NOMO-1 treated with DMSO at 0.1 percent for 48 hours (cell line): ENCODE results near the gene ANO7.

Experiments
- DNase-seq: peaks from one replicate; lab custom pipeline; 2025; ENCODE audit not compliant: unreplicated experiment; lab: John Stamatoyannopoulos, UW

The ANO7 gene

DNA sequence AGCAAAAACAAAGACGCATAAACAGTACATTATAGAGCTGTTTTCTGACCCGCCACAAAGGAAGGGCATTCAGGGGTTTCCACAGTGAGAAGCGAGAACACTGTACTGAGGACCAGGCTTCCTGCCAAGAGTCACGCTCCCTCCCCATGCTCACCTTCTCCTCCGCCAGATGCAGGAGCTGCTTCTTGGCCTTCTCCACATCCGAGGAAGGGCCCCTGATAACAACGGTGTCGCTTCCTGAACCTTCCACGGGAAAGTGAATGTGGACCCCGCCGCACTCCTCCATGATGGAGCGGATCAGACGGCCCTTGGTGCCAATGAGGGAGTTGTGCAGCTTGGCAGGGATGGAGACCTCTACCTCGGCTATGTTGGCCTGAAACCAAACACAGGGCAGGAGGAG lies 53.8 kb downstream of the ANO7 start:
- DNase-seq, result no peak

DNA sequence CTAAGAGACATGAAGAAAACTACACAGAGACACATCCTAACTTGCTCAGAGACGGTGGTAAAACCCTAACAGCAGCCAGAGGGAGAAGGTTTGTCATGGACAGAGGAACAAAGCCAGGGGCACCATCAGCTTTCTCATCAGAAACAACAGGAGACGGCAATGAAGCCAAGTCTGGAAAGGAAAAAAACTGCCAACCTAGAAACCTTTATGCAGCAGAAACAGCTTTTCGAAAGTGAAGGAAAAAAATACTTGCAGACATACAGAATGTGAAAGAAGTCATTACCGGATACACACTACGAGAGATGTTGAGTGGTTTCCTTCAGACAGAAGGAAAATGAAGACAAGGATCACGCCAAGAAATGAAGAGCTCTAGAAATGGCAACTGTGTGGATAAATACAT lies 55.9 kb downstream of the ANO7 start:
- DNase-seq, result no peak

DNA sequence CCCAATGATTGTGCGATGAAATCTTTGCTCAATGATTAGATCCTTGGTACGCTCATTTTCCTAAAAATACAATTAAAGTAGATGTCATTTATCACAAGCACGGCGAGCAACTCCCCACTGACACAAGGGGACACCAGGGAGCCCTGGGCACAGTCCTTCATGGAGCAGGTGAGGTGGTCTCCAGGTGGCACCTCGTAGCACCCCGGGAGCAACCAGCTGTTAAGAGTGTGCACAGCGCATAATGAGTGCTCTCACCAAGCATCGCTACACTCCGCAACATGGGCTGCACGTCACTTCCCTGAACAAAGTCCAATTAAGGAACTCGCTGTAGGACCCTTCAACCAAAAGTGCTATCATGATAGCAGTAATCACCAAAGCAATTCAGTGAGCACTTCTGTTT lies 59.8 kb downstream of the ANO7 start:
- no peak for DNase-seq

DNA sequence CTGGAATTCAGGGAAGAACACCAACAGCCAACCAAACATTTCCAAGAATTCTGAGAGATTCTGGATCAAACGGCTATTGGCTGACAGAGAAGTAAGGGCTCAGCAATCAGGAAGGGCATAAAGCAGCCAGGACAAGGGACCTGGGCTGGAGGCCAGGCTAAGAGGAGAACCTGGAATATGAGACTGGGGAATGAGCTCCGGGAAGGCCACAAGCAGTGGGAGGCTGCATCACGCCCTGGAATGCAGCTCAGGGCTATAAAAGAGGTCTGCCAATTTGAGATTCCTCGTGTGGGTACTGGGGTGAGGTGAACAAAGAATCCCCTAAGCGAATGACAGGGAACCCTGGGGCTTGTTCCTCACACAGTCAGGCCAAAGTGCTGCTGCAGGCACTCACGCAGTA lies 60.4 kb downstream of the ANO7 start:
- DNase-seq, result no peak

DNA sequence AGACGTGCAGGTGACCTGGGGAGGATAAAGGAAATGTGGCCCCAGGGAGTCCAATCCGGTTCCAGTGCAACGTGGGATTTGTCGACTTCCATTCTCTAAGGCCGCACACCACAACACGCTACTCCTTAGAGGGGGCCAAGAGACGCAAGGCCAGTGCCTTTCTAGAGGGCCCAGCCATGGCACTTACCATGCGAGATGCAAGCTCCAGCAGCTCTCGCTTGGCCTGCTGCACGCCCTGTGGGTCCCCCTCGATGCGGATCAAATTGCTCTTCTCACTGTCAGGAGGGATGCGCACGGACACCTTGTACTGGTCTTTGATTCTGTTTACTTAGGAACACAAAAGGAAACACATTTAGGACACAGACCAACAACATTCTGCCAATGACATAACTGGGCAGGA lies 61.2 kb downstream of the ANO7 start:
- DNase-seq, result no peak

DNA sequence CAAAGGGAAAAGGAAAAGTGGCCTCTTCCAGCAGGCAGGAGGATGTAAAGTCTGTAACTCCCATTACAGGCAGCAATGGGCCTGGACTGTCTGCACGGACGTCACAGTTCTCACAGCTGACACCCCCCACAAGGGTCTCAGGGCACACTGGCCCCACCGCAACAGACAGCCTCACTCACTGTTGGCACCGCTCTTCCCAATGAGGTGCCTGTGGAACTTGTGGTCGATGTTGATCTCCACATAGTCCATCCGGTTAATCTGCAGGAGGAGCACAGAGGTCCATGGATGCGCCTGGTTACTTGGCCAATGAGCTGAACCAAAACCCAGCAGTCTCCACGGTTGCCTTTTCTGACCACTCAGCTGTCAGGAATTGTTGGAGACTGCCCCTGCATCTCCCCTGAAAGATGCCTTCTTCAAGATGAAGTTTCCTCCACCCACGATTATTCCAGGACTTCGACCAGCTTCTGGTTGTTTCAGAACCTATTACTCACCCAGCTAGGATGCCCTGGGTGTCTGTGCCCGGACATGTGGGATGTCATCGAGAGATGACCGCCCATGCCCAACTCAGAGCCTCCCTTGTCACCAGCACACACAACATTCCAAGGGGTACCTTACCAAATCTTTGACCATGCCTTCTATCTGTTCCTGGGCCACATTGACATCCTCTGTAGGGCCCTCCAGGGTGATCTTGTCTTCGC lies 64.5 kb downstream of the ANO7 start:
- DNase-seq, result no peak

DNA sequence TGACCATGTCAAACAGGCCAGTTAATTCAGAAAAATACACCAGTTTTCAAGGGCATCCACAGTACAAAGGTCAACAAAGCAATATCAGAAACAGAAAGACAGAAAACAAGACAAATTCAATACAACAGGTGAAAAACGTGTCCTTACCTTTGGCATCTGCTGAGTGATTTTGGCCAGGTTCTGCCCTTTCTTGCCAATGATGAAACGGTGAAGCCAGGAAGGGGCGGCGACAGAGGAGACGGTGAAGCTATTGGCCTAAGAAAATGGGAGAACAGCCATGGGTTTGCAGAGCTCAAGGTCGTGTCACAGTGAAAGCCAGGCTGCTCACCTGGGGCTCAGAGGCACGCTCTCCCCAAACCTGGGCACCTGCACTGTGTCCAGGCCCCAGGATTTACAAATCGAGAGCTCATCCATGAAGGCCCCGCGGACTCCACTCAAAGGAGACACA lies 66.5 kb downstream of the ANO7 start:
- no peak for DNase-seq

DNA sequence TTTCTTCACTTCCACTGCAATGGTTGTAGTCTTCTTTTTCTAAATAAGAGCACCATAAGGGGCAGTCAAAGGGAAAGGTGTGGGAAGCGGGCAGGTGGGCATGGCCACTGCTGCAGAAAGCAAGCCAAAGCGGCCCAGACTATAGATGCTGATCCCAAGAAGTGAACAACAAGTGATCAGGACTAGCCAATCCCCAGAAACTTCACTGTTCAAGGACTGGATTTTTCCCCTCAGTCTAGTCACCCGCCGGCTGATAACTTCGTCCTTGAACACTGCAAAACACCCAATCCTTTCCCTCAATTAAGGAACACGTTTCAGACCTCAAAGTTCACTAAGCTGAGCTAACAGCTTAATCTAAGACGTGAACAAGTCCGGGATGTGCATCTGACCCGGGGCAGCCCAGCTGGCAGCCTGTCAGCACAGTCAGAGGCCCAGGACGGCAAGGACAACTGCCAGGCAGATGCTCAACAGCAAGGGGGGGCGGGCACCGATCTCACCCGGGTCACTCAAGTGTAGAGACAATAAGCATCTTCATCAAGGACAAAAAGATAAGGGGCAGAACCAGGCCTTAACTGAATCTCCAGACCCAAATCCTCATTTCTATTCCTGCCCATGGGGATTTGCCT lies 67.2 kb downstream of the ANO7 start:
- DNase-seq, result no peak

DNA sequence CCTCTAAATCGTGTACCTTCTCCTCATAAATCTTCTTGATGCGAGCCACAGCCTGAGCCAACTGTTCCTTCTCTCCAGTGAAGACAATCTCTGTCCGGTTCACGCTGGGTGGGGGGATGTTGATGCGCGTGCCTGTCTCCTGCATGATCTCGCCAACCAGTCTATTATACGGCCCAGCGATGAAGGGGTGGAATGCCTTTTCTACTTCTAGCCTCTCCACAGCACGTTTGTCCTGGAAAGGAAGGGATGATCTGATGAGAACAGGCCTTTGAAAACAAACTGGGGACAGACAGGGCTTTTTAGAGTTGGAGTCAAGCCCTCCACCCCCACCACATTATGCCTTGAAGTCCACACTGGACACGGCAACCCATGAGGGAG lies 67.7 kb downstream of the ANO7 start:
- DNase-seq, result no peak

DNA sequence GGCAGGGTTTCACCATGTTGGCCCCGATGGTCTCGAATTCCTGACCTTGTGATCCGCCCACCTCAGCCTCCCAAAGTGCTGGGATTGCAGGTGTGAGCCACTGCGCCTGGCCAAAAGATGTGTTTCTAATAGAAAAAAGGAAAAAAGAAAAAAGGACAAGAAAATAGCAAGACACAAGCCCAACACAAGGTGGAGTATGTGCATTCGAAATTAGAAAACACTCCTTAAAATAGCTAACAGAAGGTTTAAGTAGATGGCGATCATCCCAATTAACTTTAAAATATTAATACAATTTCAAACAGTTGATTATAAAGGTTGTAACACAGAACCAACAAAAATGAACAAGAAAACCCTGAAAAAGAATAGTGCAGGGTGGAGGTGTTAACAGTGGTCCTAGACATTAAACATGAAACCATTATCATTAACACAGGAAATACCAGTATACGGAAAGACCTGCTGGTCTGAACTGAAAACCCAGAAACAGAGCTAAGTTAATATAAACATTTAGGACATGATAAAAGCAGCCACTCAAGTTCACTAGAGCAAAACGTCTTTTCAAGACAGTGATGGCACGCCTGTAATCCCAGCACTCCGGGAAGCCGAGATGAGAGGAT lies 69.0 kb downstream of the ANO7 start:
- no peak for DNase-seq

DNA sequence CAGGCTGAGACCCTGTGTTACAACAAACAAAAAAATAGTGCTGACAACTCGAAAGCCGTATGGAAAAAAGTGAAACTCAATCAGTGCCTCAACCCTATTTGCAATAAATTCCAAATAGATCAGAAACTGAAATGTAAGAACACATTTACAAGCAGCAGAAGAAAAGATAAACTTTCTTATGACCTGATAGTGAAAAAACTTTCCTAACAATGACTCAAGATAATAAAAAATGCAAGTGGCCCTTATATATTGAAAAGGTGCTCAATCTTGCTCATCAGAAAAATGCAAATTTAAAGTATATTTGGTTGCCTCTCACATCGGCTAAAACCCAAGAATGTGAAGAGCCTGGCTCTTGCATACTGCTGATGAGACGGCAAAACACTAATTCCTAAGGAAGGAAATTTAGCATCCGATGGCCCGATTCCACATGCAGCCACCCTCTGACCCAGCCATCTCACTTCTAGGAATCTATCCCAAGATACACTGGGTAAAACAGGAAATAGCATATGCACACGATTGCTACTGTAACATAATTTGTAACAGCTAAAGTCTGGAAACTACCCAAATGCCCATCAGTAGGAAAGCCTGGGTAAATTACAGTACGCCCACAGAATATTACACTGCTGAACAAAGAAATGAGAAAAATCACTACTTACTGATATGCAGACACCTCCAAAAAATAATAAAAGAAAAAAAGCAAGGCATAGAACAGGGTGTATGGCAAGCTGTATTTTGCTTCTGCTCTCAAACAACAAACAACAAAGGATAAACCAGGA lies 70.2 kb downstream of the ANO7 start:
- no peak for DNase-seq

DNA sequence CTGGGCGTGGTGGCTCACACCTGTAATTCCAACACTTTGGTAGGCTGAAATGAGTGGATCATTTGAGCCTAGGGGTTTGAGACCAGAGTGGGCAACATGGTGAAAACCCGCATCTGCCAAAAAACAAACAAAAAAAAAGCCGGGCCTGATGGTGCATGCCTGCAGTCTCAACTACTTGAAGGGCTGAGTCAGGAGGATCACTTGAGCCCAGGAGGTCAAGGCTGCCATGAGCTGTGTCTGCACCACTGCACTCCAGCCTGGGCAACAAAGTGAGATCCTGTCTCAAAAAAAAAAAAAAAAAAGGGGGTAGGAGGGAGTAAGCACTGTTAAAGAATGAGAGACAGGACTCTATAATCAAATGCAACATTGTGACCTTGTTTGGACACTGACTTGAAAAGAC lies 72.4 kb downstream of the ANO7 start:
- DNase-seq, result no peak

DNA sequence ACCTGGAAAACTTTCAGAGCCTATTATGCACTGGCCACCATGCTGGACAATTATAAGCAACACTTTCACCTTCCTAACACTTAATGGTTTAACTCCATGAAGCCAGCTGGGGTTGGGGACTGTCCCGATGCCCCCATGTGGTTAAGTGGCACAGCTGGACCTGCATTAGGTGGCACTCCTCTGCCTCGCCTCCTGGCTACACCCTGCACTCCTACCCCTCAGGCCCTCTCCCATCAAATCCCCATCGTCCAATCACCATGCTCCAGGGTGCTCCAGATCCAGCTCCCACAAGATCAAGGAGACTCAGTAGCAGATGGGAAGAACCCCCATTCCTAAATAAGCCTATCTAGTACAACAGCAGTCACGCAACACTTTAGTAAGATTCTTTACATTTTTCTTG lies 73.2 kb downstream of the ANO7 start:
- no peak for DNase-seq

DNA sequence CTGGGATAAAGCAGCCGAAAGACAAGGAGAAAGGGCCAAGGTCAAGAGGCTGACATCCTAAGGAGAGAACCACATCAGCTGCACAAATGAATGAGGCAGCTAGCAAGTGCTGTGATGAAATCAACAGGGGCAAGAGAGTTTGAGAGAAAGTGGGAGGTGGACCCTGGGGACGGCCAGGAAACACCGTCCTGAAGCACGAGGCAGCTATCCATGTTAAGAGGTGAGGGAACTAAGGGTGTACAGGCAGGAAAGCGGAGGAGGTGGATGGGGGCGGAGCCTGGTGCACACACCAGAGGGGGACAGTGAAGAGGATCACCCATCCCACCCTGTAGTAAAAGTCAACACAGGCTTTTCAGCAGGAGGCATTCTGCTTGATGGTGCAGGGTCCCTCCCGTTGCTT lies 74.6 kb downstream of the ANO7 start:
- DNase-seq, result no peak

DNA sequence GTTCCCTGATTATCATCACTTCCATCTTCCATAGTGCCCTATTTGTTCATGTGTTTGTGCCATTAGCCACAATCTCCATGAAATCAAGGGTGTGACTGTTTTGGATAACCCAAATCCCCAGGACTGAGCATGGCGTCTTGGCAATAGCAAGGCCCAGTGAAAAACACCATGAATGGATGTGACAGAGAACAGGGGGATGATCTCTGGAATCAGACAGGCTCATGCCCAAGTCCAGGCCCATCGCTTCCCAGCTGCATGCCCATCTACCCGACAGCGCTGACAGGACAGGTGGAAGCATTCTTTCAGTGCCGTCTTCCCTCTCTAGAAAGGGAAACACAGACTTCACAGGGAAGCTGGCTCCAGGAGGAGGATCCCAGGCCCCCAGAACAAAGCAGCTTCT lies 77.0 kb downstream of the ANO7 start:
- no peak for DNase-seq

DNA sequence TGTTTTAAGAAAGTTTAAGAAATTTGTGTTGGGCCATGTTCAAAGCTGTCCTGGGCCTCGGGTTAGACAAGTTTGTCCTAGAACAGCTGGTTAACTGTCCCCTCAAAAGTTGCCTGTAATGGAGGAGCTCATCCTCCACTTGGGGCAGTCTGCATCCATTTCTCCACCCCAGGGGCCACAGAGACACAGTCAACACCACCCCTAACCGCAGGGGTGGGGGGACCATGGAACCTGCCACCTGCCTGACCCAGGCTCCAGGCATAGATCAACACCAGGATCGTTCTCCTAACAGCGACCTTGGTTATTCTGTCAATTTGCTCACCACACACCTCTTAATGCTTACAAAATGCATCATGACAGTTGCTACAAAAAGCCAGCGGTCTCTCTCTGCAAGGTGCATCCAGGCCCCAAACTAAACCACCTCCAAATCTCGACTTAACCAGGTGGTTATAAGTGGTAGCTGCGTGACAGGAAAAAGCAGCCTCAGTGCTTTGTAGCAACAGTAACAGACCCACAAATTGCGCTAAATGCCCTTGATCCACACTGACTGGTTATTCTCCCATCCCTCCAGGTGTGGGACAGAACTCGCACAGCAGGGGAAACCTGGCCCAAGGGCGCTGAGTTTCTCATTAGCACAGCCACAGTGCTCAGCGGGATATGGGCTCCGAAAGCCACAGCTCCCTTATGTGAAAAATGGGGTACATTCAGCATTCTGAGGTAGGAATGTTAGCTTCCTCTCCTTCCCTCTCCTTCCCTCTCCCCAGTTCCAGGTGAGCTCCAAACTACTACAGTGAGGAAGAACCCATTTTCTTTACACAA lies 79.0 kb downstream of the ANO7 start:
- DNase-seq, result no peak

DNA sequence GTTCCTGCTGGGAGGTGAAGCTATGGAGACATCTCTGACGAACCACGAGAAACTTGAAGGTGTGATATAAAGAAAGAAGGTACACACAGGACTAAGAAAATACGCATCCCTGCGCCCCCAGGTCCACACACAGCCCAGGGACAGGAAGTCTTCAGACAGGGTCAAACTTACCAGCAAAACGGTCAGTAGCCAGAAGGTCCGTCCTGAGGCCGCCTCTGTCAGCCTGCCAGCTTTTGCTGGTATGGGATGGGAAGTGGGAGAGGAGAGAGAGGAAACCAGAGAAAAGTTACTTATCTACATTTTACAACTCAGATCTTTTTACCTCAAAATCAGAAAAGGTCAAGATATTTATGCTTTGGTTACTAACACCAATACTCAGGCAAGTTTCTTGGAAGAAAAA lies 79.8 kb downstream of the ANO7 start:
- no peak for DNase-seq

DNA sequence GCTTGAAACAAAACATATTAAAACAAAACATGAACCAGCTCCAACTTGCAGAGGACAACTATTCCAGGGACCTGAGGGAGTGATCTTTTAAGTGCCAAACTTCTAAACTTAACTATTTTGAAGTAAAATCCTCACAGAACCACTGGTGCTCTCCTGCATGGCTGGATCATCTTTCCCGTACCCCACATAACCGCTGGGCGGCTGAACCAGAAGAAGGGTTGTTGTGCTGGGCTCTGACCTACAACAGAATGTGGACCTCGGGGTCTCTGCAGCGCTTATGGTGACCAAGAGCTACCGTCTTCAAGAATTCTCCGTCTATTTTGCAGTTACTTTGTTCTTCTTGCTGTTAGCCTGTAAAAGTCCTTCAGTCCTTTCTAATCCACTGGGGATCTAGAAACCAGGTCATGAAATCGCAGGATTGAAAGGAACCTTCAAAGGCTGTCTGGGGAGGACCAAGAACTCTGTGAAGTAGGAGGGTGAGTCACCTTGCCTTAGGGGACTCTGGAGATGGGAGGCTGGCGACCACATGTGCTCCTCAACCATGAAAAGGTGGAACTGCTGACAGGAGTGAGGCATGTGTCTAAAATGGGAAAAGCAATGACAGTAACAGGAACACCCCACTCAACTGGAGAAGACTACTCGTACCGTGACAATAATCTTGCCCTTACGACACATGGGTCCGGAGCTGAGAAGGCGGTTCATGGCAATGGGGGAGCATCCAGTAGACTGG lies 80.4 kb downstream of the ANO7 start:
- DNase-seq, result no peak

DNA sequence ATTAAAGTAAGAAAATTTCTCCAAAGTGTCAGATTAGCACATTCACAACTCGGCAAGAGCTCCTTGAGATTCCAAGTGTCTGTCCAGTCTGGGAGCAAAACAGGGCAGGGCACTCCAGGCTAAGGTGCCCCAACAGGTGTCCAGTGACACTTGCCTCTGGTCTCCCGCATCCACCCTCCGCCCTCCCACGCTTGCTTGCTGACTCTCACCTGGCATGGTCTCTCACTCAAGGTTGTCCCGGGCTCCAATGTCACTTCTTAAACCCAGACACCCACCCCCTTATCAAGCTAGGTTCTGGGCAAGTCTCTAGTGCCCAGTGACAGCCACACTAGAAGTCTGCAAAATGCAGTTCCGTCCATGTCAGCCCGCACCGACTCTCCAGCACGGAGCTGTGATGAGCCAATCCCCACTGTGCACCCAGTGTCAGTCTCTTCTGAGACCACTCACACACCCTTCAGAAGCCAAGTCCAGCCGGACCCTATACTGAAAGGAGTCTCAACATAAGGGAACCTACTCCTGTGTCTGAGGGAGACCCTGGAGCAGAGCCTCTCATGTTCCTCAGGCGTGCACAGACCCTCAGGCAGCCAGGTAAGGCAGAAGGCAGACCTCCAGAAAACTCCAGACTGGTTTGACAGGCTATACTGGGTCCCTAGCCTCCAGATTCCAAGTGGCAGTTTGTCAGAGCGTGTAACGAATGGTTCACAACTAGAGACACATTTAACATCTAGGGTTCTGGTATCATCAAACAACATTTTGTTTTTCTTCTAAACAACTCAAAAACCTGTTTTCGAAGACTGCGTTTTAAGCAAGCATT lies 81.4 kb downstream of the ANO7 start:
- DNase-seq, result no peak

DNA sequence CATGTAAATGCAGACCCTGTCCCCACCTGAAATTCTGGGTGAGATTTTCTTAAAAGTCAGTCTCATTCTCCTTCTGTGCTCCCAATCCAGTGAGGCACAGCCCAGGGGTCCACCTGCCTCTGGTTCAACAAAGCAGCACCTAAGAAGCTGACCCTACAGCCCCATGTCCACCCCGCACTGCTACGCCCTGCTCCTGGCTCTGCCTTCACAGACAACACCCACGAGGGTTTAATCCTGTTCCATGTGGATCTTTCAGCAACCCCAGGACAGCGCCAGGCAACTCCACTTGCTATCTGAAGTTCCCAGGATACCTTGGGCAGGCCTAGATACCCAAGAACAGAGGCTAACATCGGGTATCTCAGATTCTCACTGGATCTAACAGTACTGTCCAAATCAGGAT lies 82.1 kb downstream of the ANO7 start:
- no peak for DNase-seq
